HG03439 (cell line): ENCODE measurements around the gene TMEM184A.

ENCODE experiments used
- ATAC-seq: cut with Tn5 transposase; IDR thresholded peaks from one replicate; pipeline ENCODE4 v1.9.1; 2021; ENCODE audit warnings: mild to moderate bottlenecking, moderate library complexity; ENCODE audit not compliant: unreplicated experiment

TMEM184A gene

DNA sequence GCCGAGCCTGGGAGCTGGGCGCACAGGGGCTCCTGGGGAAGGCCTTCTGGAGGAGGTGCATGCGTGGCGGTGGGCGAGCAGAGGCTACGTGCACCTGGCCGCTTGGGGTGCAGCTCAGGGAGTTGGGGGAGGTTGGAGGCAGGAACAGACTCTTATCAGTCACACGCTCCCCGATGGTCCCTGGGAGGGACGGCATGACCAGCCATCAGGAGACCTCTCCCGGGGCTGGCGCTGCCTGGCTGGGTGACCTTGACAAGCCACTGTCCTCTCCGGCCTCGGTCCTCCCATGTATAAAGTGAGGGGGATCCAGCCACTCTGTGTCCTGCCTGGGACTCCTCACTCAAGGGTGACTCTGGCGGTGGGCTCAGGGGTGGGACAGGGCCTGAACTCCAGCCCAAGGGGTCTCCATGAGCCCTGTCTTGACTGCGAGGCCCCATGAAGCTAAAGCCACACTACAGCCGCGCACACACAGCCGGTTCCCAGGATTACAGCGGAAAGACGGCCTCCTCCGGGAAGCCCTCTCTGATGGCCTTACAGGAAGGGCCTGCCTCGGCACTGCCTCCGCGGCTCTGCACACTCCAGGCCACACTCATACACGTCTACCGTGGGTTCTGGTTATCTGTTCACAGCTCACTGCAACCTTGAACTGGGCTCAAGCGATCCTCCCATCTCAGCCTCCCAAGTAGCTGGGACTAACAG is 2.3 kb downstream of the TMEM184A start:
- ATAC-seq = no peak

GRCh38 chr7:1552200-1552599 is 3.8 kb downstream of the TMEM184A start:
- ATAC-seq = no peak

- no peak for ATAC-seq
Observed at GRCh38 chr7:1550846-1551155, 5.2 kb downstream of the TMEM184A start.

DNA sequence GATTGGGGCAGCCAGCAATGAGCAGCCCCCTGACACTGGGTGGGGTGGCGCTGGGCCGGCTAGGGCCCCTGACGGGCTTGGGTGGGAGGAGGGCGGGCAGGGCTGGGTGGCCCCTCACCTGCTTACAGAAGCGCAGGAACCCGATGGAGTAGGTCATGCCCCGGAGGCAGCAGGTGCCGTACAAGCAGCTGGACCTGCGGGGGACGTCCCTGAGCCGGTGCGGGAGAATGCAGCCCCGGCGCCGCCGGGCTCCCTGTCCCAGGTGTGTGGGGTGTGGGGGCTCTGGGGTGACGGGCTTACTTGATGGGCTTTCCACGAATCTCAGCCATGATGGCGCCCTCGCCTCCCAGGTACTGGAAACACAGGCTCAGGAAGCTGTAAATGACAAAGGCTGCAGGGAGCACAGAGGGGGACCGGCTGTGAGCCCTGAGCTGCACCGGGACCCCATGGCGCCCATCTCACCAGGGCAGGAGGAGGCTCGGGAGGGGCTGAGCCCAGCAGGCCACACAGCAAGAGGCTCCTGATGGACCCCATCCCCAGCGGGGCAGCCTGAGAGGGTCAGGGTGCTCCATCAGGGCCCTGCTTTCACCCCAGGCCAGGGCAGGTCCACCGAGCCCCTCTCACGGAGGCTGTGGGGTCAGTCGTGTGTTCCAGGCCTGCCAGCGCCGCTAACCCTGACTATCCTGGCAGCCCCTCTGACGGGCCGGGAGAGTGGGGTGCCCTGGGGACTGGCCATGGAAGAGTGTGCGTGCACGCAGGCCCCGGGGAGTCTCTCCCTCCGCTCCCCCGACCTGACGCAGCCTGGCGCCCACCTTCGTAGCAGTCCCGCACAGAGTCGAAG is 5.8 kb downstream of the TMEM184A start:
- no peak for ATAC-seq

DNA sequence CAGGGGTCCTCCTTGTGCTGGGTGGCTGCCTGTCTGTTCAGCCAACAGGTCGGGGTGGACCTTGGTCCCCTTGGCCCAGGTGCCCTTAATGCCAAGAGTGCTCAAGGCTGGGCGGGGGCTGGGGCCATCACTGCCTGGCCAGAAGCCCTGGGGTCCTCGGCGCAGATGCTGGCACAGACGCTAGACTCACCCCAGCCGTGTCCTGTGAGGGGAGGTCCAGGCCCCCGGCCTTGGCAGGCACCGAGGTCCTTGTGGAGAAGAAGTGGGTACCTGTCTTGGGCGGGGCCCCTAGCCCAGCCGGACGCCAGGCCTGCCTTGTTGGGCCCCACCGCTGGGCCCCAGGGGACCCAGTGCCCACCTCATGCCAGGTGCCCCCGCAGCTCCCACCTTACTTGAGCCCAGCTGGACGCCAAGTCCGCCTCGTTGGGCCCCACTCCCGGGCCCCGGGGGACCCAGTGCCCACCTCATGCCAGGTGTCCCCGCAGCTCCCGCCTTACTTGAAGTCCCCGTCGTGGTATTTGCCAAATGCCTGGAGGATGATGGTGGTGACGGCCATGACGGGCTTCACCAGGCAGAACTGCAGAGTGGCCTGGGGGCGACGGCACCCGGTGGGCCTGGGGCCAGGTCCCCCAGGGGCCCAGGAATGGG is 6.5 kb downstream of the TMEM184A start:
- ATAC-seq = no peak

- ATAC-seq = no peak
Observed at GRCh38 chr7:1548944-1549343, 7.1 kb downstream of the TMEM184A start.

GRCh38 chr7:1548438-1548831 is 7.6 kb downstream of the TMEM184A start:
- no peak for ATAC-seq

DNA sequence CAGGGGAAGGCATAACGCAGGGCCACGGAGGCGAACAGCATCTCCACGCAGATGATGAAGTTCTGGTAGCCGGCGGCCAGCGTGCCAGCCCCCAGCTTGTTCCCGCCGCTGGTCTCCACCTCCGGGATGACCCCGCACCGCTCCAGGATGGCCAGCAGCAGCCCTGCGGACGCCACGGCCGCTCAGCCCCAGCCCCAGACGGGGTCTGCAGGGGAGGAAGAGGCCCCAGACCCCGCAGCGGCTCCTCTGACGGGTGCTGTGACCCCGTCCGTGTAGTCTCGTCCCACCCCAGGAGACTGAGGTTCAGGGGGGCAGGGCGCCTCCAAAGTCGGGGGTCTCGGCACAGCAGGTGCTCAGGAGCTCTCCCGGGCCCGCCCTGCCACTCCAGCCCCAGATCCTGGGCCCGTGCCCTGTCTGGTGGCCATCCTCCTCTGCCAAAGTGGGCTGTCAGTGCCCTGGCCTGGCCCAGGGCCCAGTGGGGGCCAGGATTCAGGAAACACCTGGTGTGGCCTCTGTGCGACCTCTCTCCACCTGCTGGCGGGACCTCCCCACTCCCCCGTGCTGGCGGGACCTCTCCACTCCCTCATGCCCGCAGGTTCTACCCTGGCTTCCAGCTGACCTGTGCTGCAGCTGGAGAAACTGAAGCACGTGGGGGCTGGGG is 8.1 kb downstream of the TMEM184A start:
- ATAC-seq = no peak

DNA sequence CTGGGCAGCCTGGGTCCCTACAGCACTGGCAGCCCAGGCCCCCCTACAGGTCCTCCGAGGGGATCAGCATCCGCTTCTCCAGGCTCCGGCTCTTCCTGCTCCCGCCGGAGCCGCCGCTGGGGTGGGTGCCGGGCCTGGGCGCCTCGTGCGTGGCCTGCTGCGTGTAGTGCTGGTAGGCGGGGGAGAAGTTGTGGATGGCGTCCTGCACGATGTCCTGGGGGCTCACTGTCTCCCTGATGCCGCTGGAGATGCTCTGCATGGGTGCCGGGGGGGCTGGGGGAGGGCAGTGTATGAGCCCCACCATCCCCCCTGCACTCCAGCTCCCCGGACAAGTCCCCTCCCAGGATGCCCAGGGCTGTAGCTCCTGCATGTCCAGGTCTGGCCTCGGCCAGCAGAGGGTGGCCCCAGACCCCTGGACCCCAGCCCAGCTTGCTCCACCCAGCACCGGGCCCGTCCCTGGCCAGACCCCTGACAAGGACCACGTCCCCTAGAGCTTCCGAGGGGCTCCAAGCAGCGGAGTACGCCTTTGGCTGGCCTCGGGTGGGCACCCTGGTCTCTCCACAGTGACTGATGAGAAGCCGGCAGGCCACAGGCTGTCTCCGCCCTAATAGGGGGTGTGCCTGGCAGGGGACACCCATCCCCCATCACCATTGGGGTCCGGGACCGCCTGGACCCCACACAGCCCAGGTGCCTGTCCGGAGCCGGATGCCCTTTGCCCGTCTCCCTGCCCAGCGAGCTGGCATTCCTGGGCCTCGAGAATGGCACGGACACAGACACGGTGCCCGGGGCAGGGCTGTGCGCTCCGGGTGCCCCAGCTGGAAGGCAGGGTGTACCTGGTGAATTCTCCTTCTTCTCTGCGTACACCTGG is 8.9 kb downstream of the TMEM184A start:
- ATAC-seq = no peak

DNA sequence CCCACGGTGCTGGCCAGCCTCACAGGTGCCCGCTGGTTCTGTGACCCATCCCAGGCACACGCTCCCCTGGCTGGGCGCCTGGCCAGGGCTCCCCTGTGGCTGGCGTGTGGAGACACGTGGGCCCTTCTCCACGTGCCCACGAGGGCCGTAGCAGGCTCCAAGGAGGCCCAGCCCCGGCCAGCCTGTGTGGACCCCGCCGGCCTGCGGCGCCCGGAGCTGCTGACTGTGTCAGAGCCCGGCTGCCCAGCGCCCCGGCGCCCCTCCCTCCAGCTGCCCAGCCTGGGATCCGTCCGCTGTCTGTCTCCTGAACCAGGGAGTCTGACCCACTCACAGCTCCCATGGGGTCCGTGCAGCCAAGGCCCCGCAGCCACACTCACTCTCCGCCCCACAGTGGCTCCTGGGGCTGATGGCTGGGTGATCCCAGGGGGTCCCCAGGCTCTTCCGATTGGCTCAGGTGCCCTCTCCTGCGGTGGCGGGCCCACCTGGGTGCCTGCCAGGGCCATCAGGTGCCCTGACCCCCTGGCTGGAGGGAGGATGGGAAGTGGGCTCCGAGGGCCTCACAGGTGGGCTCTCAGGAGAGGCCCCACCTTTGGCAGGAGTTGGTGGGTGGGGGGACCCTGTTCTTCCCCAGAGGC is 9.6 kb downstream of the TMEM184A start:
- no peak for ATAC-seq

DNA sequence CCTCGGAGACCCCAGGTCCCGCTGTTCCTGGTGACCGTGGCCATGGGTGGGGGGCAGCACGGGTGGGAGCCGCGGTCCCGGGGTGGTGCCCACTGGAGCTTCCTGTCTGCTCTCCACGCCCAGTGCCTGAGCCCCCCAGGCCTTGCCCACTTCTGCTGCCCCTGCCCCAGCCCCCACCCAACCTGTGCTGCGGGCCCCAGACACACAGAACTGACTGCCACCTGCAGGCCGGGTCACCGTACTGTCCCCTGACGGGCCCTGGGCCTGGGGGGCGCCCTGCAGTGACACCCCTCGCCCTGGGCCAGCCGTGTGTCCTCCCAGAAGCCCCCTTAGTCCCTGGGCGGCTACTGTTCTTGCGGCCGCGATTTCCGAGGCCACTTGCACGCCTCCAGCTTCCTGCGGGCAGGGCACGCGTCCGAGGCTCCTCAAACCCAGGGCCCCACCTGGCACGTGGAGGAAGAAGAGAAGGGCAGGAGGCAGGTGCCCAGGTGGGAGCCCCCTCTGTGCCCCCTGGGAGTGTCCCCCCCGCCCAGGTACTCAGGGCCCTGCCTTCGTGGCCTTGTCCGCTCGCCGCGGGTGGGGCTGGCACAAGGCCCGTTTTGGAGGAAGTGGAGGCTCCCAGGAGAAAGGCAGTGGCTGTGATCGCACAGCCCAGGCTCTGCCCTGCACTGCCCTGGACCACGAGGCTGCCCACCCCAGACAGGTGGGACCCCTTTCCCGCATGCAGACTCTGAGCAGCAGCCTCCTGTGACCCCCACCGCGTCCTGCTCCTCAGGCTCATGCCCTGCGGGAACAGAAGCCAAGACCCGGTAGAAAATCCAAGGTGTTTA is 10.4 kb downstream of the TMEM184A start:
- ATAC-seq = no peak

GRCh38 chr7:1544896-1545416 is 11.0 kb downstream of the TMEM184A start:
- ATAC-seq = no peak

DNA sequence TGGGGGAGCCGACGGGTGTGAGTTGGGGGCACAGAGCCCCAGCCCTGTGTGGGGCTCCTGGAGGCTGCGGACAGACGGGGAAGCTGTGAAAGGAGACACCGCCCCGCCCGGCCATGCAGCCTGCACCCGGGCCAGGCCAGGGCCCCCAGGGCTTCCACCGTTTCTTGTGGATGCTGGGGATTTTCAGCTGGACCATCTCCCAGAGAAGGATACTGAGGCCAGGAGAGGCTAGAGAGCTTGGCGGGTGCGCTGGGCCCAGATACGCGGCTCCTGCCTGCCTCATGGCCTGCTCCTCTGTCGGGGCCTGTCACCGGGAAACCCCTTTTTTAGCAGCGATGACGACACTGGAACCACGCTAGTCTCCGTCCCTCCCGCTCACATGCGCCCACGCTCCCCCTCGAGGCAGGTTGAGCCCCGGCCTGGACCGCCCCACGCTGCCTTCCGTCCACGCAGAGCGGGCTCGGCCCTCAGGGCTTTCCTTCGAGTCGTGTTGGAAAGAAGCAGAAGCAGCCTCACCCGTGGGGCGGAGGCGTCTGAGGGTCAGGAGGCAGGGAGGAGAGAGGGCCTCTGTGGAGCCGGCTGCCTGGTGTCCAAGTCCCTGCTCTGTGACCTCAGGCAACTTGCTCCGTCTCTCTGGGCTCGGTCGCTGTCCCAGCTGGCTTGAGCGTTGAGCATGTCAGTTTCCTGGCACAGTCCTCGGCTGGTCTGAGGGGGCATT is 11.7 kb downstream of the TMEM184A start:
- no peak for ATAC-seq

DNA sequence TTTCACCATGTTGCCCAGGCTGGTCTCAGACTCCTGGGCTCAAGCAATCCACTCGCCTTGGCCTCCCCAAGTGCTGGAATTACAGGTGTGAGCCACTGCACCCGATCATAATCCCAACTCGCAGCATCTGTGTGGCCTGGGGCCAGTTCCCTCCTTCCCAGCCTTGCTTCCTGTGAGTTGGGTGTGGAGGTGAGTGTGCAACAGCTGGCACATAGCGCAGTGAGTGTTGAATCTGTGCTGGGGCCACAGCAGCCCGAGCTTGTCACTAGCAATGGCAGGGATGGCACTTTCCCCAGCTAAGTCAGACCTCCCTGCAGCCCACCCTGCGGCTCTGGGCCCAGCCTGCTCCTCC is 12.2 kb downstream of the TMEM184A start:
- no peak for ATAC-seq

GRCh38 chr7:1542841-1543747 is 12.9 kb downstream of the TMEM184A start:
- no peak for ATAC-seq

DNA sequence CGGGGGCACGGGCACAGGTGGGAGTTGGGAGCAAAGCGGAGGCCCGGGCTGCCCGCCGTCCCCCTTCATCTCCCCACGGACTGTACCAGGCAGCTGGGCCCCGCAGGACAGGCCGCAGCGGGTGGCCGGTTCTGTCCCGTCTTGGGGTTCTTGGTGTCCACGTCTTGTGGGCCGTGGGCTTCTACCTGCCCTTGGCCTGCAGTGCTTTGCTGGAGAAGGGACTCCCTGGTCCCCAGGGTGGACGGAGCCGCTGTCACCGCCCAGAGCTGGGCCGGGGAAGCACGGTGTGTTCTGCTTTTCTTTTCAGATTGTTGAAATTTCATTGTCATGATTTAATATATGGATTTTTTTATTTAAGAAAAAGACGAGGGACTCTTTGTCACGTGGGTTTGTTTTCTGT is 13.7 kb downstream of the TMEM184A start:
- ATAC-seq = no peak

DNA sequence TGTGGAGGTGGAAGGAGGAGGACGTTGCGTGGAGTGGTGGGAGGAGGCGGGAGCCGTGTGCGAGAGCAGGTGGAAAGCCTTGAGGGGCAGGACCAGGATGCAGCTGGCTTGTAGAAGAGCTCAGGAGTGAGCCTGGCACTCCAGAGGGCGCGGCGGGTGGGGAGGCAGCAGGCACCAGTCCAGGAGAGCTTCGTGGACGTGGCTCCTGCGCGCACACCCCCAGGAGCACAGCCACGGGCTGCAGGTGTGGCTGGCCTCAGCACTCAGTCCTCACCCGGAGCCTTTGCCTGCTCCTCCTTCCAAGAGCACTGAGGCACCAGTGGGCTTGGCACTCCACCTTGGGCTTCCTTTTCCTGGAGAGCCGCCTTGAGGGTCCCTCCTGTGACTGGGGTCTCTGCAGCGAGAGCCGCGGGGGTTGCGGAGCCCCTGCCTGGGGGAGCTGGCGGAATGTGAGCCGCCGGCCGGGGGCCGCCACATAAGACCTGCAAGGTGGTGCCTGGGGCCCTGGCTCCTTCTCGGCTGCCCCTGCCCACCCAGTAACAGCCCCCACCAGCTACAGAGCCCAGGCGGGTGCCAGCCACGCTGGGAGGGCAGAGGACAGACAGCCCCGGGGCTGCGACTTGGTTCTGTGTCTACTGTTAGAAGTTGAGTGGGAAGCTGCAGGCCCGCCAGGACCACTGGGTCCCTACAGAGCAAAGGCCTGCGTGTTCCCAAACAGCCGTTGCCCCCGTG is 14.4 kb downstream of the TMEM184A start:
- ATAC-seq = no peak
